ELR (cell line): ENCODE measurements around the gene PRMT6.
A peak's percentile ranks its signal among the peaks of the same experiment; 100 is the strongest.

Experiments
- DNase-seq: peaks from one replicate; pipeline ENCODE4 v3.0.0-alpha.2; 2015; ENCODE audit warnings: low read depth

PRMT6 gene

DNA sequence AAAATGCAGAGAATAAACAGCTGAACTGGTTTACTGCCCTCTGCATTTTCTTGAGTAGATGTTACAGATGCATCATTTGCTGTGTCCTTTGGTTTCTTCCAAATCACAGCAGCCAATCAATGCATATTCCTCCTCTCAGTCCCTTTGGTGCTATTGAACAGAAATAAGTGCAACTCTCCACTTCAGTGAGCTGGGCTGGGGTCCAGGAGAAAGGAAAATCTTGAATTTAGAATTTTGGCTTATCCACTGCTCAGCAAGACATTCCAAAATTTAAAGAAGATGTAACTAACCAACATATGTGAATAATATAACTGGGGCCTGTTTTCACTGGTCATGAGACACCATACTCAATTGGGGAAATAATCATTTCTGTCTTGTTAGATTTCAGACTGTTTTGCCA lies 39.2 kb downstream of the PRMT6 start:
- DNase-seq: no peak

DNA sequence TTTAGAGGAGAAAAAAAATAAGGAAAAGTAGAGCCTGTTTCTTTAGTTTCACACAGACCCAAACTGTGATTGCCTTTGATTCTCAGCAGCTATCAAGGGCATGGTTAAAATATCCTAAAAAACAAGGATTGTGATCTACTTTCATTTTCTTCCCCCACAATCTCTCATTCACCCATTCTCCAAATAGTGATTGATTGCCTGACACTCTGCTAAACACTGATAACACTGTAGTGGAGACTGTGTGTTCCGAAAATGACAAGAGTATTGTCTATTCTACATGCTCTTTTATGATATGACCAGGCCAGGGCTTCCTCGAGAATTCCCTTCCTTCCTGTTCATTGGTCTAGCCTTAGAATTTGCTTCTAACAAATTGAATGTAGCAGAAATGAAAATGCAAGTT lies 40.2 kb downstream of the PRMT6 start:
- DNase-seq: no peak

DNA sequence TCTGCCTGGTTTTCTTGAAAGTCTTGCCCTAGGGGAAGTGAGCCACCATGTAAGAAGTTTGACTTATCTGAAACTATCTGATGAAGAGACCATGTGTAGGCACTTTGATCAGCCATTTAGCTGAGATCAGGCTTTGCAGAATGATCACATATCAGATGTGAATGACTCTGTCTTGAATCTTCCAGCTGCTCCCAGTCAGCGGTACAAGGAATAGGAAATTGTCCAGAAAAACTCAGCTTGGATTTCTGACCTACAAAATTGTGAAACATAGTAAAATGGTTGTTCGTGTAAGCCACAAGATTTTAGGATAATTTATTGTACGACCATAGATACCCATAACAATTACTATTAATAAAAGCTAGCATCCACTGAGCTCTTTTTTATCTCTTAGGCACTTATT lies 42.5 kb downstream of the PRMT6 start:
- peak; percentile 6 for DNase-seq

DNA sequence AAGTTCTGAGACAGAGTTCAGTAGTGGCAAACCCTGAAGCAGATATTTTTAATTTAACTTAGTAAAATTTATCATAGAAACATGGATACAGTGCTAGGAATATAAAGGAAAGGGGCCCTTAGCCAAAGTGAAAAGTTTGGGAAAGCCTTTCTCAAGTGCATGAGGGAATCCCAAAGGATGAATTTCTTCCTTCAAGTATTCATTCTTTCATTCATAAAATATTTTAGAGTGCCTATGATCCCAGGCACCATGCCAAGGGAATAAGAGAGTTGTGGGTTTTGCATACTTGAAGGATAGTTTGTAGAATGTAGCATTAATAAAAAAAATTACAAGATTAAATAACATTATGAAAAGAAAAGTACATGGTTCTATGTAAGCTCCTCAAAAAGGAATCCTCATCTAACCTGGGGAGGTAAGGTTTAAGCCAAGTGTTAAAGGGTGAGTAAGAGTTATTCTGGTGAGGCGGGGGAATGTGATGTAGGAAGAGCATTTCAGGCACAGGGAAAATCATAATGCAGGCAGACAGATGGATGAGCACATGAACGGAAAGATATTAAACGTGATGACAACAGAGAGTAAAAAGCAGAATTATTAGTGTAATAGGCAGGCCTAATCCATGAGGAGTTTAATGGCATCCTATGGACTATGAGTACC lies 44.0 kb downstream of the PRMT6 start:
- DNase-seq: no peak

DNA sequence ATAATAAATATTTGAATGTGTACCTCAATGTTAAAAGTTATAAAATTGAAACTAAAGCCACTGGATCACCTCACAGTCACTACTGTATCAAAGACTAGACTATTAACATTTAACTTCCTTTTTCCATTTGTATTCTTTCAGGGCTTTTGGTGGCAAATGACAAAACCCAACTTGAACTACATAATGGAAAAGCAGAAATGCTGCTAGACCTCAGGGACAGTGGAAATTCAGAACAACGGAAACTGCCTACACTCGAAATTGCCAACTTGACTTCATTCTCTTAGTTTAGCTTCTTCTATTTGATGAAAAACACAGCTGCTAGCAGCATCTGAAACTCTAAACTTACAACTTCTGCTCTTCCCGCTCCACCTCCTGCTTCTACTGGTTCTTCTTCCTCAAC lies 49.4 kb downstream of the PRMT6 start:
- DNase-seq: no peak
